HepG2 (cell line): Measurements from ENCODE around the gene DOCK9.

Source experiments
- FOXJ3 ChIP-seq: sonication (generic); formaldehyde crosslinking; IDR thresholded peaks from 2 replicates; pipeline ENCODE4 v1.4.0; 2020; ENCODE audit warnings: missing genetic modification reagents, mild to moderate bottlenecking, borderline replicate concordance
- GTF2F1 ChIP-seq: fragments of 150-350 bp; IDR thresholded peaks from 2 replicates; pipeline ENCODE4 v1.6.1; 2014; ENCODE audit warnings: low read length
- JUND ChIP-seq: sonication (generic); formaldehyde crosslinking; IDR thresholded peaks from 2 replicates; pipeline ENCODE4 v1.8.0; 2022; ENCODE audit warnings: mild to moderate bottlenecking, missing genetic modification reagents
- MIER2 ChIP-seq: IDR thresholded peaks from 2 replicates; pipeline ENCODE4 v1.6.1; 2016; ENCODE audit warnings: missing biosample characterization, missing genetic modification reagents
- REST ChIP-seq, 2 experiments: IDR thresholded peaks; 2 replicates each; pipeline ENCODE4 v1.6.1; 2011 to 2012; ENCODE audit warnings: low read length in 2 of 2, borderline replicate concordance in 1 of 2, low read depth in 1 of 2, mild to moderate bottlenecking in 1 of 2, moderate library complexity in 1 of 2
- USF2 ChIP-seq, 2 experiments: sonication (generic) in 1 of 2; formaldehyde crosslinking in 1 of 2; IDR thresholded peaks; 2 replicates each; pipeline versions ENCODE4 v1.5.1 to v1.6.1; 2011 to 2020; ENCODE audit warnings: borderline replicate concordance in 1 of 2, low read depth in 1 of 2, low read length in 1 of 2, mild to moderate bottlenecking in 1 of 2, missing genetic modification reagents in 1 of 2, moderate library complexity in 1 of 2
- ZMYM2 ChIP-seq: sonication (generic); formaldehyde crosslinking; IDR thresholded peaks from 2 replicates; pipeline ENCODE4 v1.8.0; 2022; ENCODE audit warnings: mild to moderate bottlenecking, missing genetic modification reagents

- no peak for TF ChIP-seq GTF2F1
- TF ChIP-seq MIER2 (CRISPR knock-in tag): no peak
- TF ChIP-seq REST (IDR thresholded peaks at IDR 0.05; ENCODE audit: borderline replicate concordance in 1 of 2, low read depth in 1 of 2, low read length in 2 of 2): no peak
- no peak for TF ChIP-seq USF2 (IDR thresholded peaks at IDR 0.05; ENCODE audit: low read depth, low read length)
- no peak for TF ChIP-seq USF2 (CRISPR knock-in tag; IDR thresholded peaks at IDR 0.05; ENCODE audit: borderline replicate concordance)
- no peak for TF ChIP-seq ZMYM2
- no peak for TF ChIP-seq FOXJ3 (CRISPR knock-in tag)
- no peak for TF ChIP-seq JUND
These were observed 143.5 kb downstream of the DOCK9 start for GRCh38 chr13:98834254-98834960.
